Astrocyte of the cerebellum (primary cell): ENCODE results near the gene RNF6.

Experiments
- DNase-seq: peaks from one replicate; pipeline ENCODE4 v3.0.0-alpha.2; 2011; ENCODE audit warnings: low read depth
- H3K4me3 ChIP-seq: 2 replicates; pipeline ENCODE4 v1.5.1; 2011; ENCODE audit warnings: mild to moderate bottlenecking, low read depth, low read length, moderate library complexity
- in situ Hi-C: cut with HindIII; loops from 2 replicates; pipeline ENCODE4 v1.10.0; 2017; ENCODE audit warnings: low sequenced_read_pairs
- TF ChIP-seq, protein P1 (sequence below): IDR thresholded peaks from 2 replicates; pipeline ENCODE4 v1.5.1; 2012; ENCODE audit warnings: low read length, low read depth, moderate library complexity, mild to moderate bottlenecking; ENCODE audit errors: missing control alignments

Gene RNF6

DNA sequence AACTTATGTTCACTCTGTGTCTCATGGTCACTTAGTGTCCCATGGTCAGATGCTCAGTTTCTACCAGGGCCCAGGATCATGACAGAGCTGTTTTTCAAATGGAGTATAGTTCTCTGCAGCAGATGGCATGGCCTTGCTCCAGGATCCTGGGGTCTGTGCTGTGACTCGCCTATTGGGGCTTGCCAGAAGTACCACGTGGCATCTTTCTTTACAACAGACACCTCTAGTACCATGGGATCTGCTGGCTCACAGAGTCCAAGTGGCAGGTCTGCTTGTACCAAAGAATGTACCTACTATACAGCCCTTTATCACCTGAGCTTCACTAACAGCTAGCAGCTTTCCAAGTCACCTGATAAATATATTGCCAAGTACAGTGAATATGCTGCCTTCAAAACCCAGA, 6.0 kb upstream of the RNF6 start:
- H3K4me3 ChIP-seq = no peak overlapping the region
- TF ChIP-seq, protein P1, sequence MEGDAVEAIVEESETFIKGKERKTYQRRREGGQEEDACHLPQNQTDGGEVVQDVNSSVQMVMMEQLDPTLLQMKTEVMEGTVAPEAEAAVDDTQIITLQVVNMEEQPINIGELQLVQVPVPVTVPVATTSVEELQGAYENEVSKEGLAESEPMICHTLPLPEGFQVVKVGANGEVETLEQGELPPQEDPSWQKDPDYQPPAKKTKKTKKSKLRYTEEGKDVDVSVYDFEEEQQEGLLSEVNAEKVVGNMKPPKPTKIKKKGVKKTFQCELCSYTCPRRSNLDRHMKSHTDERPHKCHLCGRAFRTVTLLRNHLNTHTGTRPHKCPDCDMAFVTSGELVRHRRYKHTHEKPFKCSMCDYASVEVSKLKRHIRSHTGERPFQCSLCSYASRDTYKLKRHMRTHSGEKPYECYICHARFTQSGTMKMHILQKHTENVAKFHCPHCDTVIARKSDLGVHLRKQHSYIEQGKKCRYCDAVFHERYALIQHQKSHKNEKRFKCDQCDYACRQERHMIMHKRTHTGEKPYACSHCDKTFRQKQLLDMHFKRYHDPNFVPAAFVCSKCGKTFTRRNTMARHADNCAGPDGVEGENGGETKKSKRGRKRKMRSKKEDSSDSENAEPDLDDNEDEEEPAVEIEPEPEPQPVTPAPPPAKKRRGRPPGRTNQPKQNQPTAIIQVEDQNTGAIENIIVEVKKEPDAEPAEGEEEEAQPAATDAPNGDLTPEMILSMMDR = no peak
- DNase-seq = no peak
- in situ Hi-C loops = no loop called here

DNA sequence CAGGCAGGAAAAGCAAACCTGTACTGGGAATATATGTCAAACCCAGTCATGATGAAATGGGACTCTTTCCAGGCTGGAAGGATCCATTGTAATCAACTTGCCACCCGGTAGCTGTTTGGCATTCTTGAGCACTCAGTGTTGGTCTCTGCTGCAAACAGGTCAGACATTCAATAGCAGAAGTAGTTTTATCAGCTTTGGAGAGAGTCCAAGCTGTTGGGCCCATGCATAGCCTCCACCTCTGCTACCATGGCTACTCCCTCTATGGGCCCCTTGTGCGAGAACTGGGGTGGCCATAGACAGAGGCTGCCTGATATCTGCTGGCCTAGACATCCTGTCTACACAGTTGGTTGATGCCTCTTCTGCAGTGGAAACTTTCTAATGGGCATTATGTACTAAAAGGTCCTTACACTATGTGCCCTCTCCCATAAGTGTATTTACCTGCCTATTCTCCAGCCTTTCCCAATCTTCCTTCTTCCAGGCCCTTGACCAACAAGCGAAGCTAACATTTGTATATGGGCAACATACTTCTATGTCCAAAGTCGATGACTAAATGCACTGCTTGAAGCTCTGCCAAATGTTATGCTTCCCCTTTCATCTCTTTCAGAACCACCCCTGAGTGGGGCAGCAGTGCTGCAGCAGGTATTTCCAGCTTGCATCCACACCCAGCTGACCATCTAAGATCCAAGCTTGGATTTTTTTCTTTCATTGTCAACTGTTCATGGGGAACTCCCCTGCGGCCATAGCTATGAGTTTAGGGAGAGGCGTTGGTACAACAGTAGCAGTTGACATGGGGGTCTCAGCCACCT, 5.3 kb upstream of the RNF6 start:
- TF ChIP-seq, protein P1 = no peak
- in situ Hi-C loops = no loop called here
- no peak for DNase-seq
- no peak overlapping the region for H3K4me3 ChIP-seq

DNA sequence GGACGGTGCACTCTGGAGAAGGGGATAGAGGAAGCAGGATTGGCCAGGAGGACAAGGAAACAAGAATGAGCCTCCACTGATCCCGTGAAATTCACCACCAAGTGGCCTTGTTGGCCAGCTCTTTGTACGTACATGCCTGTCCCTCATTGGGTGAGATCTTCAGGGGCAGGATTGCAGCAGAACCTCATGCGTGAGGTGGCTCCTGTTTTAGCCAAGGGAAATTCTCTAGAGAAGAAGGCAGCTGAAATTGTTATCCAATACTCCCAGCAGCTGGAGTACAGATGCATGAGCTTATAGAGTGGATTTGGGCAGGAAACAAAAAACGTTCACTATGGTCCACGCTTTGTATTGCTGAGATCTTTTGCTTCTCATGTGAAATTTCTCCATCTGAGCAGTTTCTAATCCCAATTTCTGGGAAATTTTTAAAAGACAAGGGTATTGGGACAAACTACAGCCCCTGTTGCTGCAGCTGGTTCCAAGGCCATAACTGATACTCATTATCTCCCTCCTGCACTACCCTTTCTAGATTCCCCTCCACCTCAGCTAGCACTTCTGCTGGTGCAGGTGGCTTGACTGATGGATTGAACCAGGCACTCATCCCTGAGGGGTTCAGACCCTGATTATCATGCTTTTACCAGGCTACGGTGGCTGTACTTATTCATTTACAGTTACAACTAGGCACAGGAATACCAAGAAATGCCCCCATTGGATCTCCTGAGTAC, 3.9 kb upstream of the RNF6 start:
- H3K4me3 ChIP-seq = no peak overlapping the region
- TF ChIP-seq, protein P1 = no peak
- in situ Hi-C loops = no loop called here
- no peak for DNase-seq

DNA sequence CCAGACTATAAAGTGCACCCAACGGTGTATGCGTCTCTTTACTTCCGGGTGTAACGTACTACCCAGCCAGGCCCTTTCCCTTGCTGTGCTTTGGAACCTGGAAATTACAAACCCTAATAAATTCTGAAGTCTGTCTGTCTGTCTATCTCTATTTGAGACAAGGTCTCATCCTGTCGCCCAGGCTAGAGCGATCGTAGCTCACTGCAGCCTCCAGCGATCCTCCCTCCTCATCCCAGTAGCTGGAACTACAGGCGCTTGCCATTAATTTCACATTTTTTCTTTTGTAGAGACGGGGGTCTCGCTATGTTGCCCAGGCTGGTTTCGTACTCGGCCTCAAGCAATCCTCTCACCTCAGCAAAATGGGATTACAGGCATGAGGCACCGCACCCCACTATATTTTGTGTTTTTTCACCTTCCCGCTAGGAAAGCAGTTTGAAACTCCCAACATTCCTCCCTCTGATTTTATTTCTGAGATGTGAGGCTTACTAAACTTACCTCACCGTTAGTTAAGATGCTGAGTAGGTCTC, 469 bp upstream of the RNF6 start:
- H3K4me3 ChIP-seq = peak overlapping the region; percentile 77
- TF ChIP-seq, protein P1 = no peak
- no peak for DNase-seq
- in situ Hi-C loops = no loop called here

DNA sequence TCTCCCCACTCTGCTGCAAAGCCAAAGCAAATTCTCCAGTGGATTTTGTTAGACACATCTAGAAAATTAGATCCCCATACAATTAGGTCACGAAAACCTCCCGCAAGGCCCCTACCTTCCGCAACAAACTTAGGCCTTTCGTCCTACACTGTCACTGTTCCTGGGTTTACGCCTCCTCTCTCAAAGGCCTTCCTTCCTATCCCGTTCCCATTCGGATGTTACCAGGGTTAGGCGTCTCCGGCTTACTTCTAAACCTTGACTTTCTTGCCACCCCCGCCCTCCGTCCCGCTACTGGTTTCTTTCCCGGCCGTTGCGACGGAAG, 754 bp downstream of the RNF6 start:
- peak overlapping the region; percentile 77 for H3K4me3 ChIP-seq
- in situ Hi-C loops = no loop called here
- TF ChIP-seq, protein P1 = no peak
- peak; percentile 13 for DNase-seq

DNA sequence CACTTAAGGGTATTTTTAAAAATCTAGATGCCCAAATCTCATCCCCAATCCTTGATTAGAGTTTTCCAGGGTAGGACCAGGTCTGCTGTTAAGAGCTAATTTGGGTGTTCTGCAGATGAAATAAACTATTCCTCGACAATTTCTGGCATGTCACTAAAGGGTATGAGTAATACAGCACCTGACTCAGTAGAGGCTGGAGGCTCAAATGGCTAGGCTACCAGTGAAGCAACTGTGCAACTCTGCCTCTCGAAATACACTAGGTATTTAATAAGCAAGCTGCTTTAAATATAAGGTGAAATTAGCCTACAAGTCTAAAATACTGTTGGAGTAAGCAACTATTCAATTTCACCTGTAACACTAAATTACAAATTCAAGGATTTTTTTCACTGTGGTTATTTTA, 1.5 kb downstream of the RNF6 start:
- in situ Hi-C loops = no loop called here
- TF ChIP-seq, protein P1 = no peak
- DNase-seq = no peak
- H3K4me3 ChIP-seq = peak overlapping the region; percentile 77
